Hindlimb muscle (tissue), 1 donor: ENCODE data around the gene WSCD1. TPM values are rescaled to one million over a fixed set of nuclear protein-coding genes. Genes with fewer than 3 reads are reported as not detected.

Experiments used
- DNase-seq: peaks from one replicate; pipeline ENCODE4 v3.0.0-alpha.2; 2013
- polyA plus RNA-seq: library from polyadenylated mRNA; unstranded; fragments of 120-200 nt; gene quantifications from one replicate; pipeline ENCODE4 v1.2.1, GENCODE V29; 2013; ENCODE audit not compliant: insufficient read length

The WSCD1 gene
- 45.0 TPM for polyA plus RNA-seq

GRCh38 chr17:6069539-6070429 is at the start of gene WSCD1:
Gene WSCD1 (plus strand): TSS chr17:6070379. CDS start chr17:6080659, 10,280 bp downstream.
- DNase-seq = no peak

- DNase-seq = no peak
Observed at GRCh38 chr17:6021011-6021400, 49.2 kb upstream of the WSCD1 start.

GRCh38 chr17:6021627-6022026 is 48.6 kb upstream of the WSCD1 start:
- no peak for DNase-seq

GRCh38 chr17:6023036-6023831 is 46.9 kb upstream of the WSCD1 start:
- DNase-seq = no peak

GRCh38 chr17:6024576-6024975 is 45.6 kb upstream of the WSCD1 start:
- no peak for DNase-seq

- peak; percentile 34 for DNase-seq
Observed at GRCh38 chr17:6027342-6028024, 42.7 kb upstream of the WSCD1 start.

- no peak for DNase-seq
Observed at GRCh38 chr17:6028294-6028693, 41.9 kb upstream of the WSCD1 start.

- no peak for DNase-seq
Observed at GRCh38 chr17:6035801-6036394, 34.3 kb upstream of the WSCD1 start.

GRCh38 chr17:6040504-6040903 is 29.7 kb upstream of the WSCD1 start:
- no peak for DNase-seq

- no peak for DNase-seq
Observed at GRCh38 chr17:6041246-6041645, 28.9 kb upstream of the WSCD1 start.

- DNase-seq = no peak
Observed at GRCh38 chr17:6043405-6043804, 26.8 kb upstream of the WSCD1 start.

GRCh38 chr17:6044261-6044660 is 25.9 kb upstream of the WSCD1 start:
- DNase-seq = no peak

GRCh38 chr17:6045621-6046357 is 24.4 kb upstream of the WSCD1 start:
- DNase-seq = no peak

GRCh38 chr17:6046431-6046830 is 23.7 kb upstream of the WSCD1 start:
- DNase-seq = no peak

GRCh38 chr17:6046931-6047330 is 23.2 kb upstream of the WSCD1 start:
- DNase-seq = no peak

GRCh38 chr17:6047966-6048365 is 22.2 kb upstream of the WSCD1 start:
- no peak for DNase-seq

- DNase-seq = no peak
Observed at GRCh38 chr17:6048486-6048885, 21.7 kb upstream of the WSCD1 start.

- no peak for DNase-seq
Observed at GRCh38 chr17:6052926-6053325, 17.3 kb upstream of the WSCD1 start.

- no peak for DNase-seq
Observed at GRCh38 chr17:6054372-6054771, 15.8 kb upstream of the WSCD1 start.

GRCh38 chr17:6056104-6056503 is 14.1 kb upstream of the WSCD1 start:
- no peak for DNase-seq

- no peak for DNase-seq
Observed at GRCh38 chr17:6057562-6057961, 12.6 kb upstream of the WSCD1 start.

- DNase-seq = no peak
Observed at GRCh38 chr17:6059406-6059805, 10.8 kb upstream of the WSCD1 start.
